Metanephros (tissue), 1 donor: Measurements from ENCODE around the gene ZFP37. TPM values are rescaled to one million over a fixed set of nuclear protein-coding genes. Genes with fewer than 3 reads are reported as not detected.

ENCODE experiments used
- total RNA-seq: library from RNA; depleted of rRNA; stranded (reverse); fragments of >200 nt; gene quantifications from one replicate; pipeline ENCODE4 v1.2.3, GENCODE V29; 2014

The ZFP37 gene
- 4.7 TPM for total RNA-seq

DNA sequence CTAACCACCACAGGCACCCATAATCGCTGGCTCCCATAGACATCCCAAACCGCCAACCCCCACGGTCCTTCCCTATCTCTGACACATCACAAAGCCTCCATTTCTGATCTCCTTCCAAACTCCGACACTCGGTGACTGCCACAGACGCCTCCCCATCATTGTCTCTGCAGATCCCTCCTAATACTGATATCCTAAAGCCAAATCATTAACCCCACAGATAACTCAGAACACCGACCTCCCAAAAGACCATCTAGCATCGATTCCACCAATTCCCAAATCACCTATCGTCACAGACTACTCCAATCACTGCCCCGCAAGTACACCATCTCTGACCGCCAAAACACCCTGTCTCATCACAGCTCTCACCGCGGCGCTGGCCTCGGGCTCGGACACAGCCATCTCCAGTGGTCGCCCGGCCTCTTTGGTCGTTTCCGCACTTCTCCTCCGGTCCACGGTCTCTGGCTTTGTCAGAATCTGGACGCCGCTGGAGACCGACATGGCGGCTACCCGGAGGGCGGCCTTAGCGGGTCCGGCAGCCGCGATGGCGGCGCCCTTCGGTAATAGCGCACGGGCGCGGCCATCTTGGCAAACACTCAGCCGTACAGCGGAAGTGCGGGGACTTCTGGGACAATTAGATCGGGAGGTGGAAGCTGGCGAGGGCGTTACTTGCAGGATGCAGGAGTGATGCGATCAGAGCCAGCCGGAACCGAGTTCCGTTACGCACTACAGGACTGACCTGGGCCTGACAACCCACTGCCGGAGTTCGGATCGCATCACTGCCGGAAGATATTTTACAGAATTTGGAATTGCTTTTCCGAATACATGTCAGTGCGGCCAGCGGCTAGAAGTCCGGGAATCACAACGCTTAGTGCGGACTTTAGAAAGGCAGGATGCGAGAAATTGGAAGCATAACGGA, at the start of gene ZFP37:
Gene ZFP37 (minus strand): TSS at position 534 of the 916 bp plus-strand sequence. CDS start 36 bp downstream, at position 498.

GRCh38 chr9:113011911-113012381, 44.6 kb downstream of the ZFP37 start, which contains the start of gene ZNF883:
ZNF883 (minus strand) TSS chr9:113012192.

Other genes with a start within 250 kb of the ZFP37 start
- 0.64 TPM for gene SLC46A2, start 165.8 kb downstream of the ZFP37 start, total RNA-seq
- 6.5 TPM for gene ZNF883, start 44.5 kb downstream of the ZFP37 start, total RNA-seq
- 5.1 TPM for gene SLC31A2, start 94.3 kb upstream of the ZFP37 start, total RNA-seq
- 23.1 TPM for gene FKBP15, start 164.6 kb upstream of the ZFP37 start, total RNA-seq
- gene SLC31A1, start 164.8 kb upstream of the ZFP37 start, total RNA-seq: 14.2 TPM
- 14.9 TPM for gene CDC26, start 218.8 kb upstream of the ZFP37 start, total RNA-seq
- gene PRPF4, start 218.9 kb upstream of the ZFP37 start, total RNA-seq: 22.2 TPM
- 3.1 TPM for gene RNF183, start 246.7 kb upstream of the ZFP37 start, total RNA-seq